NB4 (cell line): ENCODE measurements around the gene TRPC1.

Experiments
- MYC ChIP-seq: IDR thresholded peaks from 2 replicates; pipeline ENCODE4 v1.6.1; 2011; ENCODE audit warnings: low read depth, low read length
- POLR2A ChIP-seq: IDR thresholded peaks from 2 replicates; pipeline ENCODE4 v1.6.1; 2011; ENCODE audit warnings: mild to moderate bottlenecking; ENCODE audit not compliant: insufficient read length; ENCODE audit errors: extremely low read depth
- TF ChIP-seq, protein P1 (sequence below): IDR thresholded peaks from one replicate; pipeline ENCODE4 v1.5.1; 2012; ENCODE audit warnings: low read depth, low read length
- TF ChIP-seq, protein P2 (sequence below): IDR thresholded peaks from 2 replicates; pipeline ENCODE4 v1.6.1; 2011; ENCODE audit warnings: low read depth, low read length

DNA sequence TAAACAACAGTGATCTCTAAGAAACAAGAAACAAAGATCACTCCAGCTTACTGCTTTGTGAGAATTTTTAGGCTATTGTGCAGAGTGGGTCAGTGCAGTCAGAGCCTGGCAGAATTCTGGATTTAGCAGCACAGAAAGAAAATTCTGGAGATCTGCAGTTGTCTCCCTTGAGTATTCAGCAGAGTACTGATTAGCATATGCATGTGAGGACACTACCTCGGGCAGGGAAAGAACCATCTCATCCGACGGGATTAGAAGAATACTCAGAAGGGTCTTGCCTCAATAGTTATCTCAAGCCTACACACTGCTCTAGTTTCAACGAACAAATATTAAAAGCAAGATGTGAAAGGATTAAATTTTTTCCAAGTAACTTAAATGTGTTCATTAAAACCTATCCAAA is 70.7 kb downstream of the TRPC1 start:
- TF ChIP-seq, protein P1, sequence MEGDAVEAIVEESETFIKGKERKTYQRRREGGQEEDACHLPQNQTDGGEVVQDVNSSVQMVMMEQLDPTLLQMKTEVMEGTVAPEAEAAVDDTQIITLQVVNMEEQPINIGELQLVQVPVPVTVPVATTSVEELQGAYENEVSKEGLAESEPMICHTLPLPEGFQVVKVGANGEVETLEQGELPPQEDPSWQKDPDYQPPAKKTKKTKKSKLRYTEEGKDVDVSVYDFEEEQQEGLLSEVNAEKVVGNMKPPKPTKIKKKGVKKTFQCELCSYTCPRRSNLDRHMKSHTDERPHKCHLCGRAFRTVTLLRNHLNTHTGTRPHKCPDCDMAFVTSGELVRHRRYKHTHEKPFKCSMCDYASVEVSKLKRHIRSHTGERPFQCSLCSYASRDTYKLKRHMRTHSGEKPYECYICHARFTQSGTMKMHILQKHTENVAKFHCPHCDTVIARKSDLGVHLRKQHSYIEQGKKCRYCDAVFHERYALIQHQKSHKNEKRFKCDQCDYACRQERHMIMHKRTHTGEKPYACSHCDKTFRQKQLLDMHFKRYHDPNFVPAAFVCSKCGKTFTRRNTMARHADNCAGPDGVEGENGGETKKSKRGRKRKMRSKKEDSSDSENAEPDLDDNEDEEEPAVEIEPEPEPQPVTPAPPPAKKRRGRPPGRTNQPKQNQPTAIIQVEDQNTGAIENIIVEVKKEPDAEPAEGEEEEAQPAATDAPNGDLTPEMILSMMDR = no peak
- TF ChIP-seq POLR2A = no peak
- TF ChIP-seq, protein P2, sequence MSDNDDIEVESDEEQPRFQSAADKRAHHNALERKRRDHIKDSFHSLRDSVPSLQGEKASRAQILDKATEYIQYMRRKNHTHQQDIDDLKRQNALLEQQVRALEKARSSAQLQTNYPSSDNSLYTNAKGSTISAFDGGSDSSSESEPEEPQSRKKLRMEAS = no peak
- no peak for TF ChIP-seq MYC
